ENCODE measurements around the gene ZNF827.

ZNF827 gene

GRCh38 chr4:145739845-145740244 is 198.8 kb downstream of the ZNF827 start:
- DNase-seq: no peak

GRCh38 chr4:145736241-145736831 is 202.3 kb downstream of the ZNF827 start:
- peak; percentile 0 for DNase-seq

- no peak for DNase-seq
These were observed 202.8 kb downstream of the ZNF827 start for GRCh38 chr4:145735827-145736226.

GRCh38 chr4:145735347-145735675 is 203.3 kb downstream of the ZNF827 start:
- DNase-seq: no peak

- no peak for DNase-seq
These were observed 203.9 kb downstream of the ZNF827 start for GRCh38 chr4:145734576-145735346.

GRCh38 chr4:145734031-145734430 is 204.6 kb downstream of the ZNF827 start:
- no peak for DNase-seq

GRCh38 chr4:145732895-145733880 is 205.4 kb downstream of the ZNF827 start:
- peak; percentile 51 for DNase-seq

GRCh38 chr4:145732001-145732815 is 206.4 kb downstream of the ZNF827 start:
- no peak for DNase-seq

GRCh38 chr4:145731028-145731427 is 207.6 kb downstream of the ZNF827 start:
- peak; percentile 53 for DNase-seq

- no peak for DNase-seq
These were observed 208.6 kb downstream of the ZNF827 start for GRCh38 chr4:145730026-145730425.

GRCh38 chr4:145723336-145723735 is 215.3 kb downstream of the ZNF827 start:
- no peak for DNase-seq

- DNase-seq: no peak
These were observed 216.1 kb downstream of the ZNF827 start for GRCh38 chr4:145722561-145722960.

- DNase-seq: no peak
These were observed 218.0 kb downstream of the ZNF827 start for GRCh38 chr4:145720656-145721055.

GRCh38 chr4:145719752-145720624 is 218.6 kb downstream of the ZNF827 start:
- DNase-seq: no peak

- no peak for DNase-seq
These were observed 221.9 kb downstream of the ZNF827 start for GRCh38 chr4:145716661-145717200.

GRCh38 chr4:145716200-145716599 is 222.4 kb downstream of the ZNF827 start:
- DNase-seq: no peak

GRCh38 chr4:145709843-145710242 is 228.8 kb downstream of the ZNF827 start:
- DNase-seq: peak; percentile 12

- DNase-seq: peak; percentile 82
These were observed 229.3 kb downstream of the ZNF827 start for GRCh38 chr4:145709336-145709735.

Data from NCI-H1105 (cell line).